Ovary (tissue), 3 donors: ENCODE measurements around the gene TAS1R1.

Experiments used
- CTCF ChIP-seq, 3 donors: fragments of 450-650 bp in 2 of 3; fragments of 200-600 bp in 1 of 3; IDR thresholded peaks; one replicate each; pipeline versions ENCODE4 v1.5.1 to v1.8.0; 2016 to 2022; ENCODE audit warnings: antibody characterized with exemption in 3 of 3, mild to moderate bottlenecking in 1 of 3
- POLR2A ChIP-seq: fragments of 450-650 bp; IDR thresholded peaks from one replicate; pipeline ENCODE4 v1.6.1; 2017; ENCODE audit warnings: antibody characterized with exemption, mild to moderate bottlenecking, moderate library complexity
- donor health status: DM: no; HTN: no; CAD: no.

- TF ChIP-seq CTCF (IDR thresholded peaks at IDR 0.05): no peak
- no peak for TF ChIP-seq POLR2A
Measured at GRCh38 chr1:6507037-6507428, 48.1 kb upstream of the TAS1R1 start.
